ENCODE data around the gene CPNE5.

Gene CPNE5

DNA sequence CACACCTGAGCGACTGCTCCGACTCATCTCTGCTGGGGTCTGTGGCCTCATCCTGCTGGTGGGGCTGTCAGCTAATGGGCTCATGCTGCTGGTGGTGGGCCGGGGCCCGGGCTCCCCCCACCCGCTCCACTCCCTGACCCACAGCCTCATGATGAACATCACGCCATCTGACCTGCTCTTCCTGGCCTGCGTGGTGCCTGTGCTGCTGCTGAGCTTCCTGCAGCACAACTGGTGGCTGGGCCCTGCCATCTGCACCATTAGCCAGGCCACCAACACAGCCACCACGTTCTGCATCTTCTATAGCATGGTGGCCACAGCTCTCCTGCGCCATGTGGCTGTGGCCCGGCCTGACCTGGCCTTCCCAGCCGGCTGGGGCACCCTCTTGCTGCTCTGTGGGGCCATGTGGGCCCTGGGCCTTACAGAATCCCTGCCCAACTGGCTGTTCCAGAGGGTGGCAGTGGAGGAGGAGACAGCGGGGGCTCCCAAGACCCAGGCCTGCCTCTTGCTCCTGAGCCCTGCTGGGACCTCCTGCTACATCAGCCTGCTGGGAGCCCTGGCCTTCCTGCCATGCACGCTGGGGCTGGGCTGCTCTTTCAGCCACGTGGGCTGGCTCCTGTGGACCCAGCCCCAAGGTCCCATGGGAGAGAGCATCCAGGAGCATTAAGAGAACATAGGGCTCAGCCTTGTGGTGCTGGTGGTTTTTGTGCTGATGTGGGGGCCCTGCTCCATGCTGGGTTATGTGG is 102.0 kb downstream of the CPNE5 start:
- TF ChIP-seq ZBTB7A (IDR thresholded peaks at IDR 0.05; ENCODE audit: low read depth): no peak
- TF ChIP-seq EGR1 (IDR thresholded peaks at IDR 0.05): no peak
- no peak for TF ChIP-seq FOXM1 (IDR thresholded peaks at IDR 0.05; ENCODE audit: borderline replicate concordance, low read depth)
- TF ChIP-seq EP300 (IDR thresholded peaks at IDR 0.05; ENCODE audit: borderline replicate concordance): no peak
- TF ChIP-seq USF1 (IDR thresholded peaks at IDR 0.05): no peak
- no peak for TF ChIP-seq MAX (IDR thresholded peaks at IDR 0.05)
- no peak for TF ChIP-seq TEAD4 (IDR thresholded peaks at IDR 0.05)
- TF ChIP-seq NFIC (IDR thresholded peaks at IDR 0.05): no peak
- TF ChIP-seq RAD21 (IDR thresholded peaks at IDR 0.05; ENCODE audit: low read depth): no peak
- no peak for TF ChIP-seq CEBPB (IDR thresholded peaks at IDR 0.05)
- no peak for TF ChIP-seq YY1 (IDR thresholded peaks at IDR 0.05; ENCODE audit: low read depth)
- TF ChIP-seq TAF1 (IDR thresholded peaks at IDR 0.05; ENCODE audit: low read depth): no peak
- TF ChIP-seq TCF12 (IDR thresholded peaks at IDR 0.05; ENCODE audit: low read depth): no peak
- TF ChIP-seq CREB1 (IDR thresholded peaks at IDR 0.05; ENCODE audit: low read depth): no peak
- TF ChIP-seq, protein P1, sequence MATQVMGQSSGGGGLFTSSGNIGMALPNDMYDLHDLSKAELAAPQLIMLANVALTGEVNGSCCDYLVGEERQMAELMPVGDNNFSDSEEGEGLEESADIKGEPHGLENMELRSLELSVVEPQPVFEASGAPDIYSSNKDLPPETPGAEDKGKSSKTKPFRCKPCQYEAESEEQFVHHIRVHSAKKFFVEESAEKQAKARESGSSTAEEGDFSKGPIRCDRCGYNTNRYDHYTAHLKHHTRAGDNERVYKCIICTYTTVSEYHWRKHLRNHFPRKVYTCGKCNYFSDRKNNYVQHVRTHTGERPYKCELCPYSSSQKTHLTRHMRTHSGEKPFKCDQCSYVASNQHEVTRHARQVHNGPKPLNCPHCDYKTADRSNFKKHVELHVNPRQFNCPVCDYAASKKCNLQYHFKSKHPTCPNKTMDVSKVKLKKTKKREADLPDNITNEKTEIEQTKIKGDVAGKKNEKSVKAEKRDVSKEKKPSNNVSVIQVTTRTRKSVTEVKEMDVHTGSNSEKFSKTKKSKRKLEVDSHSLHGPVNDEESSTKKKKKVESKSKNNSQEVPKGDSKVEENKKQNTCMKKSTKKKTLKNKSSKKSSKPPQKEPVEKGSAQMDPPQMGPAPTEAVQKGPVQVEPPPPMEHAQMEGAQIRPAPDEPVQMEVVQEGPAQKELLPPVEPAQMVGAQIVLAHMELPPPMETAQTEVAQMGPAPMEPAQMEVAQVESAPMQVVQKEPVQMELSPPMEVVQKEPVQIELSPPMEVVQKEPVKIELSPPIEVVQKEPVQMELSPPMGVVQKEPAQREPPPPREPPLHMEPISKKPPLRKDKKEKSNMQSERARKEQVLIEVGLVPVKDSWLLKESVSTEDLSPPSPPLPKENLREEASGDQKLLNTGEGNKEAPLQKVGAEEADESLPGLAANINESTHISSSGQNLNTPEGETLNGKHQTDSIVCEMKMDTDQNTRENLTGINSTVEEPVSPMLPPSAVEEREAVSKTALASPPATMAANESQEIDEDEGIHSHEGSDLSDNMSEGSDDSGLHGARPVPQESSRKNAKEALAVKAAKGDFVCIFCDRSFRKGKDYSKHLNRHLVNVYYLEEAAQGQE (IDR thresholded peaks at IDR 0.05; ENCODE audit: low read depth): no peak

GRCh38 chr6:36735110-36736071 is 103.9 kb downstream of the CPNE5 start:
- TF ChIP-seq FOXM1 (IDR thresholded peaks at IDR 0.05; ENCODE audit: borderline replicate concordance, low read depth) (no peak), RAD21 (IDR thresholded peaks at IDR 0.05; ENCODE audit: low read depth) (no peak), ZBTB7A (IDR thresholded peaks at IDR 0.05; ENCODE audit: low read depth) (no peak), YY1 (IDR thresholded peaks at IDR 0.05; ENCODE audit: low read depth) (no peak), USF1 (IDR thresholded peaks at IDR 0.05) (no peak)

DNA sequence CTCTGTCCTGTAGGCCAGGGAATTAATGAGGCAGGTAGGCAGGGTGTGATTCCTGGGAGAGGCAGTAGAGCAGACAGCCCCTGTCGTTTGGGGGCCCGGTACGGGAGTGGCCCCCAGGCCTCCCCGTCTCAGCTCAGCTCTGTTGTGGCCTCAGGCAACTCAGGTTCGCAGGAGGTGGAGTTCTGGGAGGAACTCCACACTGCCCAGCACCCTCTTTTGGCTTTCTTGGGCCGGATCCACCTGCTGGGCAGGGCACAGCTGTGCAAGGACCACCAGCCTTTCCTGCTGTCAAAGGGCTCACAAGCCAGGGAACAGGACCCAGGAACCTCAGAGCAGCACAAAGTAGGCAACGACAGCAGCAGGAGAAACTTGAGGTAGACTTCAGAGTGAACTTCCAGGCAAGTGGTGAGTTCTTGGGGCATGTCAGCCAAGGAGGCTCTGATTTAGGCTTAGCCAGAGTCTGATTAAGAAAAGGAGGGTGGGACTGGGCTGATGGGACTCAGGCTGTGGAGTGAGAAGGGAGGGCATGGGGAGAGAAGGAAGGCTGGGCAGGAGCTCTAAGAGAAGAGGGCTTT is 104.7 kb downstream of the CPNE5 start:
- TF ChIP-seq ZBTB7A (IDR thresholded peaks at IDR 0.05; ENCODE audit: low read depth) (no peak), TEAD4 (IDR thresholded peaks at IDR 0.05) (no peak), TCF12 (IDR thresholded peaks at IDR 0.05; ENCODE audit: low read depth) (no peak), EGR1 (IDR thresholded peaks at IDR 0.05) (no peak), TAF1 (IDR thresholded peaks at IDR 0.05; ENCODE audit: low read depth) (no peak), NFIC (IDR thresholded peaks at IDR 0.05) (no peak), EP300 (IDR thresholded peaks at IDR 0.05; ENCODE audit: borderline replicate concordance) (no peak), YY1 (IDR thresholded peaks at IDR 0.05; ENCODE audit: low read depth) (no peak), CREB1 (IDR thresholded peaks at IDR 0.05; ENCODE audit: low read depth) (no peak), USF1 (IDR thresholded peaks at IDR 0.05) (no peak), FOXM1 (IDR thresholded peaks at IDR 0.05; ENCODE audit: borderline replicate concordance, low read depth) (no peak)

DNA sequence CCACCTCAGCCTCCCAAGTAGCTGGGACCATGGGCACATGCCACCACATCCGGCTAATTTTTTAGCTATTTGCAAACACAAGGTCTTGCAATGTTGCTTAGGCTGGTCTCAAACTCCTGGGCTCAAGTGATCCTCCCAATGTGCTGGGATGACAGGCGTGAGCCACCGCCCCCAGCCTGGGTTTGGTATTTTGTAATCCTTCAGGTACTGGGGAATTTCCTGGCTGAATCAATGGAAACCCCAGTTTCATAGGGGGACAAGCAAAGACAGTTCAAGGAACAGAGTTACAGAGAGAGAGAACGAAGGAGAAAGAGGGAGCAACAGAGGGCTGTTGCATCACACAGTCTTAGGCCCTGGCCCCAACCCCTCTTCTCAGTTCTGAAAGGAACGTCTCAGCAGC is 105.9 kb downstream of the CPNE5 start:
- TF ChIP-seq, protein P1 (IDR thresholded peaks at IDR 0.05; ENCODE audit: low read depth): no peak
- TF ChIP-seq MAX (IDR thresholded peaks at IDR 0.05): no peak
- no peak for TF ChIP-seq ZBTB7A (IDR thresholded peaks at IDR 0.05; ENCODE audit: low read depth)
- TF ChIP-seq NFIC (IDR thresholded peaks at IDR 0.05): no peak
